Measurements from ENCODE around the gene NRG2. TPM values are rescaled to one million over a fixed set of nuclear protein-coding genes. Genes with fewer than 3 reads are reported as not detected.
A peak's percentile ranks its signal among the peaks of the same experiment; 100 is the strongest.

NRG2 gene
- total and polyA plus RNA-seq, 2 experiments from 2014 or later, result 0.37 to 1.3 TPM

DNA sequence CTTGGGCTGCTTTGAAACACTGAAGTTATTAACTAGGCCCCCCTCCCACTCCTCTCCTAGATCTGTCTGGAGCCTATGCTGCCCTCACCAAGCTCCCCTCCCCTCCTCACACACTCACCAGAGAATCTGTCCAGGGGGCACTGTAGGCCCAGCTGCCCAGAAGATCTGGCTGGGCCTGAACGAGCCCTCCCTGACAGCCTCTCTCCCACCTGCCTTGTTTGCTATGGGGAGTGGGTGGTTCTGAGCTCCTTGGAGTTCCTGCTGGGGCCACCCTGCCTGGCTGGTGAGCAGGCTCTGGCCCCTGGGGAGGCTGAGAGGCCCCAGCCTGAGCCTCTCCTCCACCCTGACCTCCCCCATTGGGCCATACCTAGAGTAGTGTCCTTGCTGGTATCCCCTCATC, 172.4 kb downstream of the NRG2 start:
- H3K36me3 ChIP-seq (ENCODE audit: insufficient read depth), result no peaks in the 10 kb centered on the region
- Mint-ChIP-seq H3K36me3 (ENCODE audit: low read depth) (no peaks in the 10 kb centered on the region), H3K4me3 (no peak overlapping the region), H3K9me3 (peaks cover 3% of the 10 kb centered on the region; the same call in 1 of the 3 replicates), H3K4me1 (peaks cover 12% of the 10 kb centered on the region), H3K27ac (no peak overlapping the region), H3K27me3 (ENCODE audit: insufficient read depth, low read depth, poor library complexity) (peaks cover 4% of the 10 kb centered on the region)
- H2AFZ ChIP-seq, result no peak overlapping the region
- H3K27ac ChIP-seq (ENCODE audit: low read depth), result no peak overlapping the region
- H3K4me2 ChIP-seq, result no peak overlapping the region
- no peaks in the 10 kb centered on the region for H3K27me3 ChIP-seq (ENCODE audit: insufficient read depth)
- no peak for DNase-seq (ENCODE audit: low spot score)
- no peaks in the 10 kb centered on the region for H3K9me2 ChIP-seq (ENCODE audit: insufficient read depth)
- ATAC-seq, result no peak
- TF ChIP-seq EZH2 (IDR thresholded peaks at IDR 0.05; ENCODE audit: low read depth, unreplicated experiment) (no peak), ZNF331 (CRISPR knock-in tag; IDR thresholded peaks at IDR 0.05; ENCODE audit: low read depth) (no peak), POLR2AphosphoS5 (IDR thresholded peaks at IDR 0.05; ENCODE audit: low read depth) (no peak)
- TF ChIP-seq, protein P1, sequence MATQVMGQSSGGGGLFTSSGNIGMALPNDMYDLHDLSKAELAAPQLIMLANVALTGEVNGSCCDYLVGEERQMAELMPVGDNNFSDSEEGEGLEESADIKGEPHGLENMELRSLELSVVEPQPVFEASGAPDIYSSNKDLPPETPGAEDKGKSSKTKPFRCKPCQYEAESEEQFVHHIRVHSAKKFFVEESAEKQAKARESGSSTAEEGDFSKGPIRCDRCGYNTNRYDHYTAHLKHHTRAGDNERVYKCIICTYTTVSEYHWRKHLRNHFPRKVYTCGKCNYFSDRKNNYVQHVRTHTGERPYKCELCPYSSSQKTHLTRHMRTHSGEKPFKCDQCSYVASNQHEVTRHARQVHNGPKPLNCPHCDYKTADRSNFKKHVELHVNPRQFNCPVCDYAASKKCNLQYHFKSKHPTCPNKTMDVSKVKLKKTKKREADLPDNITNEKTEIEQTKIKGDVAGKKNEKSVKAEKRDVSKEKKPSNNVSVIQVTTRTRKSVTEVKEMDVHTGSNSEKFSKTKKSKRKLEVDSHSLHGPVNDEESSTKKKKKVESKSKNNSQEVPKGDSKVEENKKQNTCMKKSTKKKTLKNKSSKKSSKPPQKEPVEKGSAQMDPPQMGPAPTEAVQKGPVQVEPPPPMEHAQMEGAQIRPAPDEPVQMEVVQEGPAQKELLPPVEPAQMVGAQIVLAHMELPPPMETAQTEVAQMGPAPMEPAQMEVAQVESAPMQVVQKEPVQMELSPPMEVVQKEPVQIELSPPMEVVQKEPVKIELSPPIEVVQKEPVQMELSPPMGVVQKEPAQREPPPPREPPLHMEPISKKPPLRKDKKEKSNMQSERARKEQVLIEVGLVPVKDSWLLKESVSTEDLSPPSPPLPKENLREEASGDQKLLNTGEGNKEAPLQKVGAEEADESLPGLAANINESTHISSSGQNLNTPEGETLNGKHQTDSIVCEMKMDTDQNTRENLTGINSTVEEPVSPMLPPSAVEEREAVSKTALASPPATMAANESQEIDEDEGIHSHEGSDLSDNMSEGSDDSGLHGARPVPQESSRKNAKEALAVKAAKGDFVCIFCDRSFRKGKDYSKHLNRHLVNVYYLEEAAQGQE (IDR thresholded peaks at IDR 0.05; ENCODE audit: unreplicated experiment), result no peak
- TF ChIP-seq, protein P2, sequence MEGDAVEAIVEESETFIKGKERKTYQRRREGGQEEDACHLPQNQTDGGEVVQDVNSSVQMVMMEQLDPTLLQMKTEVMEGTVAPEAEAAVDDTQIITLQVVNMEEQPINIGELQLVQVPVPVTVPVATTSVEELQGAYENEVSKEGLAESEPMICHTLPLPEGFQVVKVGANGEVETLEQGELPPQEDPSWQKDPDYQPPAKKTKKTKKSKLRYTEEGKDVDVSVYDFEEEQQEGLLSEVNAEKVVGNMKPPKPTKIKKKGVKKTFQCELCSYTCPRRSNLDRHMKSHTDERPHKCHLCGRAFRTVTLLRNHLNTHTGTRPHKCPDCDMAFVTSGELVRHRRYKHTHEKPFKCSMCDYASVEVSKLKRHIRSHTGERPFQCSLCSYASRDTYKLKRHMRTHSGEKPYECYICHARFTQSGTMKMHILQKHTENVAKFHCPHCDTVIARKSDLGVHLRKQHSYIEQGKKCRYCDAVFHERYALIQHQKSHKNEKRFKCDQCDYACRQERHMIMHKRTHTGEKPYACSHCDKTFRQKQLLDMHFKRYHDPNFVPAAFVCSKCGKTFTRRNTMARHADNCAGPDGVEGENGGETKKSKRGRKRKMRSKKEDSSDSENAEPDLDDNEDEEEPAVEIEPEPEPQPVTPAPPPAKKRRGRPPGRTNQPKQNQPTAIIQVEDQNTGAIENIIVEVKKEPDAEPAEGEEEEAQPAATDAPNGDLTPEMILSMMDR (conservative IDR thresholded peaks at IDR 0.05; ENCODE audit: low read depth in 2 of 2), result 0 out of 4 replicates have a peak, but pooled peaks of 1 of the 2 experiments have one; percentile 4
- H4K20me1 ChIP-seq (replicated peaks; ENCODE audit: insufficient read depth), result no peaks in the 10 kb centered on the region
- H3K4me1 ChIP-seq (ENCODE audit: insufficient read depth), result peaks cover 5% of the 10 kb centered on the region; the same call in 1 of the 2 replicates
- no peaks in the 10 kb centered on the region for H3K79me2 ChIP-seq (replicated peaks; ENCODE audit: insufficient read depth)
- H3F3A ChIP-seq (replicated peaks; ENCODE audit: low read depth), result no peaks in the 10 kb centered on the region
- no peak overlapping the region for H3K4me3 ChIP-seq

DNA sequence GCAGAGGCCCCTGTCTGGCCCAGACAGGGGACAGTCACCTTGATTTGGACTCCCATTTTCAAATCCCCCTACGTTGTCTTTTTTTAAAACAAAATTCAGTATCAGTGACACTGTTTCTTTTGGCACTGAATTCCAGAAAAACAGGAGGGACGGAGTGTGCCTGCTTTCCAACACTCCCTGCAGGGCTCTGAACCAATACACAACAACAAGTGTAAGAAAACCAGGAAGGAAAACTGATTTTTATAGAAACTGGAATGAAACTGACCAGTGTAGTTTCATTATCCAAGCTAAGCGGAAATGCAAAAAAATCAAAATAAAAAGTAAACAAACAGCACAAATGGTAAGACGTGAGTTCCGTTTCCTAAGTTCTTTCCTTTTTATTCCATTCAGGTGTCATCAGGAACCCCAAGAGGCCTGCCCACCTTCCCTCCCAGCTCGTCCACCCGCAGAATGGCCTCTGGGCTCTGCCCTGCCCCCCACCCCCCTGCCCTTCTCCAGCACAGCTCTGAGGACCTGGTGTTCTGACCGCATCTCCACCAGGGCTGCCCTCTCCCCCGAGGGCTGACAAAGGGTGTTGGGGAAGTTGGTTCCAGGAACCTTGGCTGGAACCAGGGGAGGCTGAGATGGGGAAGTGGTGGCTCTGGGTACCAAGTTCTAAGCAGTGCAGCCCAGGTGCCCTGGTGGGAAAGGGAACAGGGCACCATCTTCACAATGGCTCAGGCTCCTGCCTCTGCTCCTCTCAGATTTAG, 173.9 kb downstream of the NRG2 start:
- ATAC-seq, result no peak
- no peaks in the 10 kb centered on the region for H3K9me3 Mint-ChIP-seq
- no peaks in the 10 kb centered on the region for H3K36me3 Mint-ChIP-seq (ENCODE audit: low read depth)
- peaks cover 17% of the 10 kb centered on the region for H3K4me1 Mint-ChIP-seq
- Histone ChIP-seq H3K27ac (ENCODE audit: low read depth) (no peak overlapping the region), H3K36me3 (ENCODE audit: insufficient read depth) (no peaks in the 10 kb centered on the region), H3K4me3 (no peak overlapping the region), H4K20me1 (replicated peaks; ENCODE audit: insufficient read depth) (no peaks in the 10 kb centered on the region), H3K4me2 (no peak overlapping the region), H3K27me3 (ENCODE audit: insufficient read depth) (no peaks in the 10 kb centered on the region), H3K9me2 (ENCODE audit: insufficient read depth) (no peaks in the 10 kb centered on the region), H3K4me1 (ENCODE audit: insufficient read depth) (peaks cover 8% of the 10 kb centered on the region; the same call in 1 of the 2 replicates), H3K79me2 (replicated peaks; ENCODE audit: insufficient read depth) (no peaks in the 10 kb centered on the region), H3F3A (replicated peaks; ENCODE audit: low read depth) (no peaks in the 10 kb centered on the region), H2AFZ (no peak overlapping the region)
- H3K4me3 Mint-ChIP-seq, result no peak overlapping the region
- H3K27ac Mint-ChIP-seq, result no peak overlapping the region
- DNase-seq (ENCODE audit: low spot score), result no peak
- peaks cover 7% of the 10 kb centered on the region for H3K27me3 Mint-ChIP-seq (ENCODE audit: insufficient read depth, low read depth, poor library complexity)
- TF ChIP-seq, protein P1 (IDR thresholded peaks at IDR 0.05; ENCODE audit: unreplicated experiment), result no peak
- TF ChIP-seq EZH2phosphoT487 (IDR thresholded peaks at IDR 0.05; ENCODE audit: unreplicated experiment) (no peak), NANOG (IDR thresholded peaks at IDR 0.05; ENCODE audit: borderline replicate concordance) (no peak), ZNF114 (CRISPR knock-in tag; IDR thresholded peaks at IDR 0.05) (no peak)
- TF ChIP-seq, protein P2 (conservative IDR thresholded peaks at IDR 0.05; ENCODE audit: low read depth in 2 of 2), result no peak

All from GM23338 (cell line).